Mammary microvascular endothelial cell (primary cell): ENCODE results near the gene ABCF1. TPM values are rescaled to one million over a fixed set of nuclear protein-coding genes. Genes with fewer than 3 reads are reported as not detected.

Experiments
- total RNA-seq: library from RNA; depleted of rRNA; stranded (reverse); fragments of >200 nt; gene quantifications from 2 replicates; pipeline ENCODE4 v1.2.3, GENCODE V29; 2015

Gene ABCF1
- 48.7 and 53.4 TPM in 2 replicates for total RNA-seq

DNA sequence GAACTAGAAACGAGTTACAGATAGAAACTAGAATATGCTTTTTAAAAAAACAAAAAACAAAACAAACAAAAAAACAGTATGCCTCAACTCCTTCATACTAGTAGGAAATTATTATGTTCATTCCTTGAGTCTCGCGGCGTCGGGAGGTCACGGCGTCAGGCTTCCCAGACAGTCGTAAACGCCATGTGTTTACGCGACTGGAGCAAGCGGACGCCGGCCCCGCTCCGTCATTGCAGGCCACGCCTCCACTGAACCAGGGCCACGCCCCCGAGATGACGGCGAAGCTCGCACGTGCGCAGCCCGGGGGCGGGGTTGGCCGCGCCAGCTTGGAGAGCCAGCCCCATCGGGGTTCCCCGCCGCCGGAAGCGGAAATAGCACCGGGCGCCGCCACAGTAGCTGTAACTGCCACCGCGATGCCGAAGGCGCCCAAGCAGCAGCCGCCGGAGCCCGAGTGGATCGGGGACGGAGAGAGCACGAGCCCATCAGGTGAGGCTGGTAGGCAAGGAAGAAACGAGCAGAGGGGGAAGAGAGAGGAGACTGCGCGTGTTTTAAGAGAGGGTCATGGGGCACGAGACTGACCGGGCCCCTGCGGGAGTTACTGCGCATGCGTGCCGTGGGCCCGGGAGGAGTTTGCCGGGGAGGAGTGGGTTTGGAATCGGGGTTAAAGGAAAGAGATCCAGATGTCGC lies at the start of gene ABCF1:
Gene ABCF1, plus strand, starts transcription at position 368 of the 687 bp plus-strand sequence. Its CDS starts 46 bp downstream, at position 414.

DNA sequence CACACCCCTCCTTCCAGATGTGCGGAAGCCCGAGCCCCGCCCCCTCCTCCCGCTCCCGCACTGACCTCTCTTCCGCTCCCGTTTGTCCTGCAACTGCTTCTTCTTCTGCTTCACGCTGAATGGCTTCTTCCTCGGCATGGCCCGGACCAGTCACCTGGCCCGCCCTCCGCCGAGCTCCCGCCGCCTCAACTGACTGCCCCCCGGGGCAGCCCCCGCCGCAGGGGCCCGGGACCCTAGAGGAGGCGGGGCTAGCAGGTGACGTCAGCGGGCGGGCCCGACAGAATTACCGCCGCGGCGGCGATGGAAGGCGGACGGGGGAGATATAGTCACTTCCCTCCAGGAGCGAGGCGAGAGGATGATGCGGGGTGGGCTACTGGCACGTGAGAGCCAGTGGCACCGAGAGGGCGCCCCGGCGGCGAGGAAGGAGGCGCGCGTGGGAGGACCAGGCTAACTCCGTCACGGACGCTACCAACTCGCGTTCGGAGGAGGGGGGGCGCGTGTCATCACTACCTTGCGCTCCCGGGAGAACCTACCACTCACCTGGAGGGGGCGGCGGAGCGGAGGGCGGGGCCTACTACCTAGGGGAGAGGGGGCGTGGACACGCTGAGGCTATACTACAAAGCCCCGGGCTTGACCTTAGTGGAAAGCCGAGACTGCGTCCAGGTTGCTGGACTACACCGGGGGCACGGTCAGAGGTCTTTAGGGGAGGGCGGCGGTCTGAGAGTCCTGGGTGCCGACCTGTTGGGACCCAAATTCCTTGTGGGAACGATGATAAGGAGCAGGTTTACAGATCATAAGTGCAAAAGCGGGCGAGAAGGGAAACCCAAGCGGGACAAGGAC lies 15.0 kb upstream of the ABCF1 start, which contains the start of gene GNL1:
Gene GNL1, minus strand, starts transcription at position 424 of the 840 bp plus-strand sequence. Its CDS starts 286 bp downstream, at position 138.

GRCh38 chr6:30556906-30557682 lies 14.1 kb upstream of the ABCF1 start, which contains the start of gene PRR3:
Gene PRR3 (plus strand): TSS chr6:30557295. CDS start chr6:30557345, 50 bp downstream.

GRCh38 chr6:30616811-30617564 lies 45.7 kb downstream of the ABCF1 start, which contains the start of gene PPP1R10:
Gene PPP1R10 (minus strand): TSS chr6:30617243. CDS start chr6:30609944, 7,299 bp downstream.

GRCh38 chr6:30617565-30618269 lies 46.5 kb downstream of the ABCF1 start, which contains the start of gene MRPS18B:
Gene MRPS18B (plus strand): TSS chr6:30617840. CDS start chr6:30617866, 26 bp downstream.

DNA sequence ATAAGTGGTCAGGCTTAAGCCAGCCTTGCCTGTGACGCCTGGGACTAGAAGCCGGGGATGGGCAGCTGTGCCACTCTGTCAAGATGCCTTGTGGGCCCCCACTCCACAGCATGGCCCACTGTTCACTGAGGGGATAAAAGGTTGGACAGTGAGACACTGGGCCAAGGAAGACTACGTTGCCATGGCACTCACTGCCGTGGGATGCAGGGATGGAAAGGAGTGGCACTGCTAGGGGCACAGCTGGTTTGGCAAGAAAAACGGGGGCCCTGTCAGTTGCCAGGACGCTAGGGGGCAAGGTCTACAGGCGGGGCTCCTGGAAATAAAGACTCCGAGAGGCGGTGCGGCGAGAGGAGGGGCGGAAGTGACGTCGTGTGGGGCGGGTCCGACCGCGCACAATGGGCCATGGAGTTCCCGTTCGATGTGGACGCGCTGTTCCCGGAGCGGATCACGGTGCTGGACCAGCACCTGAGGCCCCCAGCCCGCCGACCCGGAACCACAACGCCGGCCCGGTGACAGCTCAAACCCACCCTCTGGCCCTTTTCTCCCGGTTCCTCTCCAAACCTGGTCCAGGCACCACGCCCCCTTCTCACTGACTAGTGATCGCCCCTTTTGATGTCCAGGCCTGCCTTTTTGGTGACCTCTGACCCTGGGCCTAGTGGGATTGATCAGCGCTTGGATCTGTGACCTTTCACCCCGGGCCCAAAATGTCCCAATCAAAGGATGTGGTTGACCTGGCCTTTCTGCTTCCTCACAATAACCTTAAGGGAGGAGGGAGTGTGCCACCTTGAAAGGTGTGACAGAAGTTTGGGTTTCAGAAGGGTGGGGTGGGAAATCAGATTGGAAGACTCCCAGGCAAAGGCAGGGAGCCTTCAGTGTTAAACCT lies 55.5 kb downstream of the ABCF1 start, which contains the start of gene ATAT1:
Gene ATAT1, plus strand, starts transcription at position 391 of the 883 bp plus-strand sequence.

Other genes starting within 250 kb of the ABCF1 start
- 5.7 and 9.1 TPM in 2 replicates for gene TRIM39, start 244.5 kb upstream of the ABCF1 start, total RNA-seq
- gene RPP21, start 226.3 kb upstream of the ABCF1 start, total RNA-seq, result 52.1 and 79.5 TPM in 2 replicates
- 591 and 594 TPM in 2 replicates for gene HLA-E, start 81.9 kb upstream of the ABCF1 start, total RNA-seq
- gene GNL1, start 15.0 kb upstream of the ABCF1 start, total RNA-seq, result 33.2 and 40.0 TPM in 2 replicates
- gene PRR3, start 14.1 kb upstream of the ABCF1 start, total RNA-seq, result 1.9 and 5.6 TPM in 2 replicates
- 21.8 and 24.0 TPM in 2 replicates for gene PPP1R10, start 45.8 kb downstream of the ABCF1 start, total RNA-seq
- 55.8 and 57.7 TPM in 2 replicates for gene MRPS18B, start 46.4 kb downstream of the ABCF1 start, total RNA-seq
- gene ATAT1, start 55.4 kb downstream of the ABCF1 start, total RNA-seq, result 2.9 and 6.0 TPM in 2 replicates
- 7.7 and 8.0 TPM in 2 replicates for gene C6orf136, start 75.7 kb downstream of the ABCF1 start, total RNA-seq
- gene DHX16, start 101.6 kb downstream of the ABCF1 start, total RNA-seq, result 31.8 and 36.3 TPM in 2 replicates
- gene PPP1R18, start 115.2 kb downstream of the ABCF1 start, total RNA-seq, result 78.3 and 93.0 TPM in 2 replicates
- 18.4 and 18.5 TPM in 2 replicates for gene NRM, start 119.5 kb downstream of the ABCF1 start, total RNA-seq
- 12.4 and 12.5 TPM in 2 replicates for gene MDC1, start 145.8 kb downstream of the ABCF1 start, total RNA-seq
- gene TUBB, start 148.9 kb downstream of the ABCF1 start, total RNA-seq, result 1,014 and 1,183 TPM in 2 replicates
- 138 and 156 TPM in 2 replicates for gene FLOT1, start 171.2 kb downstream of the ABCF1 start, total RNA-seq
- 72.1 and 91.5 TPM in 2 replicates for gene IER3, start 173.1 kb downstream of the ABCF1 start, total RNA-seq